Endodermal cell (in vitro differentiated cells): ENCODE results near the gene TBCK. TPM values are rescaled to one million over a fixed set of nuclear protein-coding genes. Genes with fewer than 3 reads are reported as not detected.

ENCODE experiments used
- DNase-seq: peaks from one replicate; pipeline ENCODE4 v3.0.0-alpha.2; 2017
- H3K27ac ChIP-seq: 2 replicates; pipeline ENCODE4 v1.5.1; 2013; ENCODE audit warnings: mild to moderate bottlenecking, low read depth, low read length, moderate library complexity
- H3K27me3 ChIP-seq: 2 replicates; pipeline ENCODE4 v1.6.1; 2013; ENCODE audit warnings: mild to moderate bottlenecking, low read length, moderate library complexity; ENCODE audit not compliant: insufficient read depth, control insufficient read depth, poor library complexity, severe bottlenecking
- H3K36me3 ChIP-seq: 2 replicates; pipeline ENCODE4 v1.7.0; 2013; ENCODE audit warnings: mild to moderate bottlenecking, low read length, moderate library complexity; ENCODE audit not compliant: control insufficient read depth, insufficient read depth
- H3K4me1 ChIP-seq: one replicate; pipeline ENCODE4 v1.7.0; 2013; ENCODE audit warnings: low read length; ENCODE audit not compliant: control insufficient read depth, insufficient read depth
- H3K4me3 ChIP-seq: 2 replicates; pipeline ENCODE4 v1.5.1; 2013; ENCODE audit warnings: mild to moderate bottlenecking, low read length, moderate library complexity
- H3K9ac ChIP-seq: 2 replicates; pipeline ENCODE4 v1.6.1; 2013; ENCODE audit warnings: mild to moderate bottlenecking, low read length, moderate library complexity; ENCODE audit not compliant: poor library complexity, severe bottlenecking; ENCODE audit errors: extremely low read depth
- H3K9me3 ChIP-seq: 2 replicates; pipeline ENCODE4 v1.6.1; 2013; ENCODE audit warnings: mild to moderate bottlenecking, low read length, moderate library complexity; ENCODE audit not compliant: control insufficient read depth
- H3K27ac Mint-ChIP-seq: 2 replicates; pipeline ENCODE4 v1.8.0; 2020; ENCODE audit warnings: mixed read lengths
- H3K27me3 Mint-ChIP-seq: 2 replicates; pipeline ENCODE4 v1.8.0; 2021; ENCODE audit warnings: mild to moderate bottlenecking, mixed read lengths; ENCODE audit not compliant: insufficient read depth
- H3K36me3 Mint-ChIP-seq: 2 replicates; pipeline ENCODE4 v1.8.0; 2020; ENCODE audit warnings: low read depth, mixed read lengths
- H3K4me1 Mint-ChIP-seq: 2 replicates; pipeline ENCODE4 v1.8.0; 2020; ENCODE audit warnings: mixed read lengths
- H3K4me3 Mint-ChIP-seq: 2 replicates; pipeline ENCODE4 v1.8.0; 2020; ENCODE audit warnings: mild to moderate bottlenecking, moderate library complexity, mixed read lengths
- H3K9me3 Mint-ChIP-seq: 2 replicates; pipeline ENCODE4 v1.8.0; 2020; ENCODE audit warnings: mild to moderate bottlenecking, mixed read lengths
- WGBS, 2 experiments: methylation state at CpG; one replicate each; pipeline versions ENCODE4 v1.1.5 to v1.1.7; 2013; ENCODE audit warnings: missing lambda C conversion rate in 2 of 2, mixed read lengths in 1 of 2; ENCODE audit not compliant: insufficient coverage in 1 of 2, insufficient read length in 1 of 2; 5-methylcytosine and 5-hydroxymethylcytosine counted together
- total RNA-seq, 2 donors: library from RNA; stranded (reverse); fragmentation: NEBNext Ultra II Directional in 1 of 2; extraction: Animal tissue kit (Norgen Biotek cat#: 25700) in 1 of 2; gene quantifications; 2 replicates in 1 of 2; 3 replicates in 1 of 2; pipeline ENCODE4 v1.2.1, GENCODE V29; 2021
- TF ChIP-seq, protein P1 (sequence below): fragments of 200-600 bp; sonication (generic); conservative IDR thresholded peaks from 2 replicates; pipeline ENCODE4 v1.5.0; 2021; ENCODE audit warnings: antibody characterized with exemption, mild to moderate bottlenecking

Gene TBCK
- total RNA-seq, 2 donors from 2014 or later = 48.3 to 52.9 TPM

DNA sequence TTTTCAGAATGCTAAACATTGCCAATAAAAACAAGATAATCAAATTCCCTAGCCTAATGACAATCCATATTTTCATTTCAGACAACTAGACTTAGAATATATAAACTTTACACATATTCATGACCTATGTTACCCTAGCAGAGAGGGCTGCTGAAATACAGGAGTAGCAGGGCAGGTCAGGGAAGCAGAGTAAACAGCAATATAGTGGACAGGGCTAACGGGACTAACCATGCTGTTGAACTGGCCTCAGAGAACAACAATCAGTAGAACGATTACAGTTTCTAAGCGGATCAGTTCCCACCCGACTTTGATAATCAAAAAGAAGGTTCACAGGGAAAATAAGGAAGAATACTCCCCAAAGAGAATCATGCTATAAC is 14.0 kb downstream of the TBCK start:
- WGBS, 2 experiments = 67 to 86% methylated on average over 1 to 4 of the region's 4 CpGs
- peaks cover 12% of the 10 kb centered on the region for H3K4me1 ChIP-seq
- Mint-ChIP-seq H3K27me3 (no peaks in the 10 kb centered on the region), H3K4me1 (peaks cover 34% of the 10 kb centered on the region), H3K27ac (peak overlapping the region; percentile 56), H3K4me3 (no peak overlapping the region), H3K36me3 (peaks cover 29% of the 10 kb centered on the region), H3K9me3 (peaks cover 4% of the 10 kb centered on the region)
- peaks cover 12% of the 10 kb centered on the region for H3K9me3 ChIP-seq
- no peak overlapping the region for H3K4me3 ChIP-seq
- no peak overlapping the region for H3K27ac ChIP-seq
- no peaks in the 10 kb centered on the region for H3K27me3 ChIP-seq
- no peak for DNase-seq
- no peak overlapping the region for H3K9ac ChIP-seq
- TF ChIP-seq, protein P1, sequence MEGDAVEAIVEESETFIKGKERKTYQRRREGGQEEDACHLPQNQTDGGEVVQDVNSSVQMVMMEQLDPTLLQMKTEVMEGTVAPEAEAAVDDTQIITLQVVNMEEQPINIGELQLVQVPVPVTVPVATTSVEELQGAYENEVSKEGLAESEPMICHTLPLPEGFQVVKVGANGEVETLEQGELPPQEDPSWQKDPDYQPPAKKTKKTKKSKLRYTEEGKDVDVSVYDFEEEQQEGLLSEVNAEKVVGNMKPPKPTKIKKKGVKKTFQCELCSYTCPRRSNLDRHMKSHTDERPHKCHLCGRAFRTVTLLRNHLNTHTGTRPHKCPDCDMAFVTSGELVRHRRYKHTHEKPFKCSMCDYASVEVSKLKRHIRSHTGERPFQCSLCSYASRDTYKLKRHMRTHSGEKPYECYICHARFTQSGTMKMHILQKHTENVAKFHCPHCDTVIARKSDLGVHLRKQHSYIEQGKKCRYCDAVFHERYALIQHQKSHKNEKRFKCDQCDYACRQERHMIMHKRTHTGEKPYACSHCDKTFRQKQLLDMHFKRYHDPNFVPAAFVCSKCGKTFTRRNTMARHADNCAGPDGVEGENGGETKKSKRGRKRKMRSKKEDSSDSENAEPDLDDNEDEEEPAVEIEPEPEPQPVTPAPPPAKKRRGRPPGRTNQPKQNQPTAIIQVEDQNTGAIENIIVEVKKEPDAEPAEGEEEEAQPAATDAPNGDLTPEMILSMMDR = no peak
- peaks cover 21% of the 10 kb centered on the region for H3K36me3 ChIP-seq

DNA sequence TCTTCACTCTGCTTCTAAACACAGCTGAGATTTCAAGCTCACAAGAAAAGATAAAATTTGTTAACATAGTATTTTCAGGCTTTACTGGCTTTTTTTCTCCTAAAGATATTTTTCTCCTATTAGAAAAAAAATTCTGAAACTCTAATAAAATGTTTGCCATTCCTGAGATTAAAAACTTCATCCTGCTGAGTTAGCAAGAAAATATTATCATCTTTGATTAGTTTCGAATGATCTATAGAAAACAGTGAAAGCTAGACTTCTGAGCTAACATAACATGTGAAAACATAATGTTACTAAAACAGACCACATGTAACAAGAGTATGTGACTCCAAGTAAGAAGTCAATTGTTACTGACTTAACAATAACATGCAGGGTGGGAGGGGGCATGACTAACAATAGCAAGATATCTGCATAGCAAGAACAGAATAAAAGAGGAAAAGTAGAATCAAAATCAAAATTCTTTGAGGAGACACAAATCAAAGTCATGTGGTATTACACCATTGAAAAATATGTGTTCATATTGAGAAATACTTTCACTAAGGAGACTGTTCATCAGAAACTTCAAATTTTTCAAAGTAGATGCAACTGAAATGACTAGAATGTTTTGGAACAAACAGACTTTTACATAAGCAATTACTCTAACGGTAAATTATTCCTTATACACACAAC is 14.5 kb downstream of the TBCK start:
- Histone ChIP-seq H3K4me3 (no peak overlapping the region), H3K9me3 (peaks cover 12% of the 10 kb centered on the region), H3K4me1 (peaks cover 12% of the 10 kb centered on the region), H3K27ac (no peak overlapping the region), H3K27me3 (no peaks in the 10 kb centered on the region), H3K36me3 (peaks cover 16% of the 10 kb centered on the region), H3K9ac (no peak overlapping the region)
- Mint-ChIP-seq H3K9me3 (peaks cover 4% of the 10 kb centered on the region), H3K27ac (no peak overlapping the region), H3K27me3 (no peaks in the 10 kb centered on the region), H3K36me3 (peaks cover 24% of the 10 kb centered on the region), H3K4me3 (no peak overlapping the region), H3K4me1 (peaks cover 39% of the 10 kb centered on the region)
- TF ChIP-seq, protein P1 = no peak
- DNase-seq = no peak
- WGBS, 2 experiments = 89 to 92% methylated on average over 1 to 2 of the region's 2 CpGs

DNA sequence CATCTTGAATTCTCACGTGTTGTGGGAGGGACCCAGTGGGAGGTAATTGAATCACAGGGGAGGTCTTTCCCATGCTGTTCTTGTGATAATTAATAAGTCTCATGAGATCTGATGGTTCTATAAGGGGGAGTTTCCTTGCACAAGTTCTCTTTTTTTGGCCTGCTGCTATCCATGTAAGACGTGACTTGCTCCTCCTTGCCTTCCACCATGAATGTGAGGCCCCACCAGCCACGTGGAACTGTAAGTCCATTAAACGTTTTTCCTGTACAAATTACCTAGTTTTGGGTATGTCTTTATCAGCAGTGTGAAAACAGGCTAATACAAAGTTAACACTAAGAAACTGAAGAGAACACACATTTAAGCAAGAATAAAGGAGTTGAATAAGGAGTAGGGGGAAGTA is 16.0 kb downstream of the TBCK start:
- H3K27me3 ChIP-seq = no peaks in the 10 kb centered on the region
- peaks cover 12% of the 10 kb centered on the region for H3K9me3 ChIP-seq
- Mint-ChIP-seq H3K4me1 (peaks cover 48% of the 10 kb centered on the region), H3K4me3 (no peak overlapping the region), H3K27ac (no peak overlapping the region), H3K9me3 (peaks cover 4% of the 10 kb centered on the region), H3K36me3 (peaks cover 17% of the 10 kb centered on the region), H3K27me3 (no peaks in the 10 kb centered on the region)
- H3K4me1 ChIP-seq = peaks cover 17% of the 10 kb centered on the region
- no peak overlapping the region for H3K9ac ChIP-seq
- peaks cover 19% of the 10 kb centered on the region for H3K36me3 ChIP-seq
- H3K27ac ChIP-seq = no peak overlapping the region
- TF ChIP-seq, protein P1 = no peak
- DNase-seq = no peak
- H3K4me3 ChIP-seq = no peak overlapping the region
- WGBS, 2 experiments = 83 to 91% methylated on average over 1 to 4 of the region's 4 CpGs
